HG03039 (cell line): ENCODE results near the gene MRPS9.

Experiments
- ATAC-seq: cut with Tn5 transposase; IDR thresholded peaks from one replicate; pipeline ENCODE4 v1.9.1; 2021; ENCODE audit warnings: mild to moderate bottlenecking, moderate library complexity; ENCODE audit not compliant: unreplicated experiment

The MRPS9 gene

GRCh38 chr2:105149272-105149671 lies 111.4 kb downstream of the MRPS9 start:
- ATAC-seq = no peak
